Ecto neural progenitor cell (in vitro differentiated cells): ENCODE results near the gene TLE2.
"Not testable (repeated sequence)": the region's sequence is repeated elsewhere in the genome, so short reads cannot be mapped to it uniquely, and the experiment has no call there.

Experiments
- DNase-seq: peaks from one replicate; pipeline ENCODE4 v3.0.0-alpha.2; 2018; ENCODE audit warnings: low spot score

Gene TLE2

GRCh38 chr19:3055741-3056416 is 26.8 kb upstream of the TLE2 start:
- no peak for DNase-seq

DNA sequence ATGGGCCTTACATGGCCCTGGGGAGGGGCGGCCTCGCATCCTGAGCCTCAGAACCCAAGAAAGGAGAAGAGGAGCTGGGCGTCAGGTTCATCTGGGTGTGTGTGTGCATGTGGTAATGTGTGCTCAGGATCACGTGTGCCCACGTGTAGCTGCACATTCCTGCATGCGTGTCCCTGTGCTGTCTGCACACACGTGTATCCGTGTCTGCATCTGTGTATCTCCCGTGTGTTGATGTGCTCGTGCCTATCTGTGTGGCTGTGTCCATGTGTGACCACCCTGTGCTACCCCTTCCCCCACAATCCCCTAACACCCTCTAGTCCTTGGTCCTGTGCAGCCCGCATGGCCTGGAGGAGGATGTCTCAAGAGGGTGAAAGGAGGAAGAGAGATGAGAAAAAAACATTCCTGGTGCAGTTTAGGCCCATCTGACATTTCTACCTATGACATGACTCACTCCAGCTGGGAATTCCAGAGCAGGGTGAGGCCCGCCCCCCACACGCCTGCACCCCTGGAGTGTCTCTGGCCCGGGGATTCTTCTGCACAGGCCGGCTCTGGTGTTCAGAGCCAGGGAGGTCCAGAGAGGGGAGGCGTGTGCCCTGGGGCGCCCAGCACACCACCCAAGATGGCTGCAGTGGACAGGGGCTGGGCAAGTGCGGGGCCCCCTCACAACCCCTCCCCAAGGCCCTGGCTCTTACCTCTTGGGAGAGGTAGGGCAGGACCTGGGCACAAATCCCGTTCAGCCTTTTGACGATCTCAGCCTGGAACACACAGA is 26.1 kb upstream of the TLE2 start:
- no peak for DNase-seq

- DNase-seq, result no peak
Observed at GRCh38 chr19:3054265-3054971, 25.3 kb upstream of the TLE2 start.

- DNase-seq, result no peak
Observed at GRCh38 chr19:3053780-3054179, 24.7 kb upstream of the TLE2 start.

DNA sequence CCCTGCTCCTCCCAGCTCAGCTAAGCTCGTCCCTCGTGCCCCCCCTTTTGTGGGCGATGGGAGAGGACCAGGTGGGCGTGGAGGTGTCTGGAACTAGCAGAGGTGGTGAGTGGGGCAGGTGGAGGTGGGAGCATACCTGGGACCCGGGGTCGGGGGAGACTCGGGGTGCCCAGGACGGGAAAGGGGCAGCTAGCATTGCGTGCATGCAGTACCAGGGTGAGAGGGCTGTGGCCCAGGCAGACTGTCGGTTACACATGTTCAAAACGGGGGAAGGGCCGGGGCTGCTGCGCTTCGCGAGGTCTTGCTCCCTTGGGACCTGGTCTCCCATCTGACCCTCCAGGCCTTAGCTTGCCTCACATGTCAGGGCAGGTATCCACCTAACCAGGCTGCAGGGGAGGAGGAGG is 24.1 kb upstream of the TLE2 start:
- DNase-seq, result no peak

DNA sequence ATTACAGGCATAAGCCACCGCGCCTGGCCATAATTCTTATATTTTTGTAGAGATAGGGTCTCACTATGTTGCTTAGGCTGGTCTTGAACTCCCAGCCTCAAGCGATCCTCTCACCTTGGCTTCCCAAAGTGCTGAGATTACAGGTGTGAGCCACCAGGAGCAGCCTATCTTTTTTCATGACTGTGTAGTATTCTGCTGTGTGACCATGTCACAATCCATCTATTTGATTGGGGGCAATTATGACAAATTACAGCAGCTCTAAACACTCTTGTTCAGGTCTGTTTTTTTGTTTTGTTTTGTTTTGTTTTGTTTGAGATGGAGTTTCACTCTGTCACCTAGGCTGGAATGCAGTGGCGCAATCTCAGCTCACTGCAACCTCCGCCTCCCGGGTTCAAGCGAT is 20.9 kb upstream of the TLE2 start:
- not testable (repeated sequence) for DNase-seq

- DNase-seq, result no peak
Observed at GRCh38 chr19:3049089-3049488, 20.0 kb upstream of the TLE2 start.

DNA sequence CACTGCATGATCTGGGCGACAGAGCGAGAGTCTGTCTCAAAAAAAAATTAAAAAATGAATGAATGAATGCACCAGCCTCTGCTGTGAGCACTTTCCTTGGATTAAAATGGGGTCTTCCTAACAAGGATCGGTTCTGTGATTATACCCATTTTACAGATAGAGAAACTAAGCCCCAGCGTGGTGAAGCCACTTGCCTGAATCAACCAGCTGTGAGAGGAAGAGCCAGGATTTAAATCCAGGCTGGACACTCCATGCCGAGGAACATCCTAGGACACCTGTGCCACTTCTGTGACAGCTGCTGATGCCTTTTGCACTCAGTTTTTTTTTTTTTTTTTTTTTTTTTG is 19.1 kb upstream of the TLE2 start:
- DNase-seq, result no peak

DNA sequence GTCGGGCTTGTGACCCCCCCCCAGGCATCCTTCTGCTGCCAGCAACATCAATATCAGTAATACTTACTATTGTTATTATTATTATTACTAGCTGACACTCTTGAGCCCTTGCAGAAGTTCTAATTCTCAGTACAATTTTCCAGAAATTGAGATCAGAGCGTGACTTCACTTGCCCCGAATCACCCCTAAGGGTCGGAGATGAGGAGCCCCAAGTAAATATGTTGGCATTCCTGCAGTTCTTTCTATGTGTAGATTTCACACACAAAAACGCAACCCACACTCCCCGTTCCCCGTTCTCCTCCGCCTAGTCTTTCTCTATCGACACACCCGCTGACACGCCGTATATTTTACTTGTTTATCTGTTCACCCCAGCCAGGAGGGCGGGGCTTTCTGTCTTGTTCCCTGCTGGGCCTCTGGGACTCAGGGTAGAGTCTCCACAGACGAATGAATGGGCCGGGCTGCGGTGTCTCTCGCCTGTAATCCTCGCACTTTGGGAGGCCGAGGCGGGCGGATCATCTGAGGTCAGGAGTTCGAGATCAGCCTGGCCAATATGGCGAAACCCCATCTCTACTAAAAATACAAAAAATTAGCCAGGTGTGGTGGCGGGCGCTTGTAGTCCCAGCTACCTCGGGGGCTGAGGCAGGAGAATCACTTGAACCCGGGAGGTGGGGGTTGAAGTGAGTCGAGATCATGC is 18.6 kb upstream of the TLE2 start:
- peak; percentile 77 for DNase-seq

DNA sequence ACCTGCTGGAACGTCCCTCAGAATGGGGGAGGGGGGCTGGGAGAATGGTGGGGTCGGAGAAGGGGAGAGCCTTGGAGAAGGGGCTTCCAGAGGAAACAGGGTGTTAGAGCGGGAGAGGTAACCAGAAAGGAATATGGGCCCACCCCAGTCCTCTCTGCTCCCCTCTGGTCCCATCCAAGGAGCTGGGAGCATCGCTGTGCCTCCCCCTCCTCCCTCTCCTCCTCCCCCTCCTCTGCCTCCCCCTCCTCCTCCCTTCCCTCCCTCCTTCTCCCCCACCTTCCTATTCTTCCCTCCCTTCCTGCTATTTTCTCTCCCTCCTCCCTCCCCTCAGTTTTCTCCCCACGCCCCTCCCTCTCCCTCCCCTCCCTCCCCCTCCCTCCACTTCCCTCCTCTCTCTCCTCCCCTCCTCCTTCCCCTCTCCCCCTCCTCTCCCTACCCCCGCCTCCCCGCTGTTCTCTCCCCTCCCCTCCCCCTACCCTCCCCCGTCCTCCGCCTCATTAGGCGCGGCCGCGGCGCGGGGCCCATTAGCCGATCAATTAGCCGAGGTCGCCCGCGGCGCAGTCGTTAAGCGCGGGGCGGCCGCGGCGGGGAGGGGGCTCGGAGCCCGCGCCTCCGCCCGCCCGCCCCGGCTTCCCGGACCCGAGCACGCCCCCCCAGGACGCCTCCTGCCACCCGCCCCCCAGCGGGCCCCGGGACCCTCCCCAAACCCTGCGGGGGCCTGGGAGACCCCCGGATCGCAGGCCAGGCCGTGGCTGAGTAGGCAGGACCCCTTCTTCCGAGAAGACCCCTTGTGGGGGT is 17.8 kb upstream of the TLE2 start:
- no peak for DNase-seq

- no peak for DNase-seq
Observed at GRCh38 chr19:3045885-3046697, 17.0 kb upstream of the TLE2 start.

GRCh38 chr19:3045191-3045590 is 16.1 kb upstream of the TLE2 start:
- DNase-seq, result no peak

DNA sequence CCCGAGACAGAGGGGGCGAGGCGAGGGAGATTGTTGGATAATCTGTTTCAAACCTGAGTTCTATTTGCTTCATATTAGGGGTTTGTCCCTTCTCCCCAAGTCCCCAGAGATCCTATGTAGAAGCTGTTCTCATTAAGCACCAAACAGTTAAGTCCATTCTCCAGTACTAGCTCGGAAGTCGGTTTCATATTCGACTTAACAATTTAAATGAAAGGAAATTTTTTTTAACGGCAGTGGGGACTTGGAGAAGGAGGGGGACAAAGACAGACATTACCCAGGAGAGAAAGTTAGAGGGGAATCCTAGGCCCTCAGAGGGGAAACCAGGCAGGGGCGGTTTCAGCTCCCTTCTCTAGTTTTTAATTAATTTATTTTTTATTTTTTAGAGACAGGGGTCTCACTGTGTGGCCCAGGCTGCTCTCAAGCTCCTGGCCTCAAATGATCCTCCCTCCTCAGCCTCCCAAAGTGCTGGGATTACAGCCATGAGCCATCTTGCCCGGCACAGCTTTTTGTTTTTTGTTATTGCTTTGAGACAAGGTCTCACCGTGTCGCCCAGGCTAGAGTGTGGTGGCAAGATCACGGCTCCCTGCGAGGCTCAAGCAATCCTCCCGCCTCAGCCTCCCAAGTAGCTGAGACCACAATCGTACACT is 13.7 kb upstream of the TLE2 start:
- no peak for DNase-seq

- DNase-seq, result no peak
Observed at GRCh38 chr19:3041761-3042620, 12.9 kb upstream of the TLE2 start.

GRCh38 chr19:3041327-3041726 is 12.2 kb upstream of the TLE2 start:
- DNase-seq, result no peak

GRCh38 chr19:3039641-3040077 is 10.6 kb upstream of the TLE2 start:
- DNase-seq, result no peak

- no peak for DNase-seq
Observed at GRCh38 chr19:3039125-3039524, 10.0 kb upstream of the TLE2 start.

- no peak for DNase-seq
Observed at GRCh38 chr19:3038214-3038613, 9.1 kb upstream of the TLE2 start.

GRCh38 chr19:3036977-3037544 is 8.0 kb upstream of the TLE2 start:
- not testable (repeated sequence) for DNase-seq
